ENCODE results near the gene ITPR1. TPM values are rescaled to one million over a fixed set of nuclear protein-coding genes. Genes with fewer than 3 reads are reported as not detected.

The ITPR1 gene
- total and polyA plus RNA-seq, 2 experiments from 2014 or later, result 6.8 to 21.0 TPM

- H4K20me1 ChIP-seq (replicated peaks; ENCODE audit: insufficient read depth), result no peaks in the 10 kb centered on the region
- H3K79me2 ChIP-seq (replicated peaks; ENCODE audit: insufficient read depth), result no peaks in the 10 kb centered on the region
- H3K4me3 ChIP-seq, result no peak overlapping the region
- H3K27me3 ChIP-seq (ENCODE audit: insufficient read depth), result no peaks in the 10 kb centered on the region
- H3K4me2 ChIP-seq, result no peak overlapping the region
- no peak for TF ChIP-seq EZH2phosphoT487 (IDR thresholded peaks at IDR 0.05; ENCODE audit: unreplicated experiment)
- no peak for TF ChIP-seq ZNF331 (CRISPR knock-in tag; IDR thresholded peaks at IDR 0.05; ENCODE audit: low read depth)
- no peak for TF ChIP-seq CTCF (conservative IDR thresholded peaks at IDR 0.05; ENCODE audit: low read depth in 2 of 2)
- no peak for TF ChIP-seq STAT1 (IDR thresholded peaks at IDR 0.05; ENCODE audit: unreplicated experiment)
- no peak for TF ChIP-seq ZNF114 (CRISPR knock-in tag; IDR thresholded peaks at IDR 0.05)
- TF ChIP-seq REST (IDR thresholded peaks at IDR 0.05; ENCODE audit: unreplicated experiment), result no peak
- TF ChIP-seq ETS1 (IDR thresholded peaks at IDR 0.05), result no peak
- no peak for TF ChIP-seq JUNB (IDR thresholded peaks at IDR 0.05; ENCODE audit: unreplicated experiment)
- TF ChIP-seq POLR2AphosphoS5 (IDR thresholded peaks at IDR 0.05; ENCODE audit: low read depth), result no peak
- no peak for TF ChIP-seq ZNF462 (CRISPR knock-in tag; IDR thresholded peaks at IDR 0.05)
- TF ChIP-seq CREB1 (CRISPR knock-in tag; IDR thresholded peaks at IDR 0.05; ENCODE audit: low read depth), result no peak
- H3K36me3 ChIP-seq (ENCODE audit: insufficient read depth), result no peaks in the 10 kb centered on the region
- H3K9me2 ChIP-seq (ENCODE audit: insufficient read depth), result no peaks in the 10 kb centered on the region
- Mint-ChIP-seq H3K36me3 (ENCODE audit: low read depth) (no peaks in the 10 kb centered on the region), H3K4me3 (no peak overlapping the region), H3K4me1 (no peaks in the 10 kb centered on the region), H3K27me3 (ENCODE audit: insufficient read depth, low read depth, poor library complexity) (peaks cover 5% of the 10 kb centered on the region), H3K9me3 (no peaks in the 10 kb centered on the region), H3K27ac (no peak overlapping the region)
- H3F3A ChIP-seq (replicated peaks; ENCODE audit: low read depth), result no peaks in the 10 kb centered on the region
- no peak for ATAC-seq
- H3K4me1 ChIP-seq (ENCODE audit: insufficient read depth), result no peaks in the 10 kb centered on the region
- no peak for DNase-seq (ENCODE audit: low spot score)
- H2AFZ ChIP-seq, result no peak overlapping the region
- no peak overlapping the region for H3K27ac ChIP-seq (ENCODE audit: low read depth)
Observed at GRCh38 chr3:4804161-4805058, 311.3 kb downstream of the ITPR1 start.

Data from GM23338 (cell line).